CD4-positive, alpha-beta T cell (primary cell): ENCODE measurements around the gene HLCS. TPM values are rescaled to one million over a fixed set of nuclear protein-coding genes. Genes with fewer than 3 reads are reported as not detected.

Source experiments
- ATAC-seq: fragments of 200-7000 bp; cut with Tn5 transposase; one replicate; pipeline ENCODE4 v1.10.0; 2022; ENCODE audit warnings: mild to moderate bottlenecking; ENCODE audit not compliant: poor library complexity
- CTCF ChIA-PET: fragments of 350-600 bp; sonication (Branson Sonifier 250); formaldehyde crosslinking; loops from one replicate; lab custom pipeline; 2021; ENCODE audit warnings: antibody characterized with exemption, inconsistent platforms; lab: Charles Lee
- POLR2A ChIA-PET: fragments of 350-600 bp; sonication (Branson Sonifier 250); formaldehyde crosslinking; loops from one replicate; lab custom pipeline; 2021; ENCODE audit warnings: antibody characterized with exemption, inconsistent platforms; lab: Charles Lee
- DNase-seq, 14 experiments: peaks; one replicate each; pipeline ENCODE4 v3.0.0-alpha.2; 2013 to 2020; ENCODE audit warnings: mixed read lengths in 2 of 14
- H3K27ac ChIP-seq, 2 donors: one replicate each; pipeline versions ENCODE4 v1.5.1 to v1.7.0; 2013; ENCODE audit warnings: low read length in 2 of 2, low read depth in 1 of 2, mild to moderate bottlenecking in 1 of 2
- H3K27me3 ChIP-seq, 2 experiments: 1 replicate in 1 of 2; 2 replicates in 1 of 2; pipeline versions ENCODE4 v1.6.1 to v1.7.0; 2013; ENCODE audit warnings: low read length in 2 of 2, control low read depth in 1 of 2, mild to moderate bottlenecking in 1 of 2, moderate library complexity in 1 of 2; ENCODE audit not compliant: insufficient read depth in 2 of 2, control insufficient read depth in 1 of 2
- H3K36me3 ChIP-seq: one replicate; pipeline ENCODE4 v1.6.1; 2013; ENCODE audit warnings: low read length, control low read depth; ENCODE audit not compliant: insufficient read depth
- H3K4me1 ChIP-seq: one replicate; pipeline ENCODE4 v1.6.1; 2013; ENCODE audit warnings: low read length, control low read depth; ENCODE audit not compliant: insufficient read depth
- H3K4me3 ChIP-seq: one replicate; pipeline ENCODE4 v1.5.1; 2013; ENCODE audit warnings: mild to moderate bottlenecking, low read length, moderate library complexity
- H3K9me3 ChIP-seq, 2 experiments: 1 replicate in 1 of 2; 2 replicates in 1 of 2; pipeline versions ENCODE4 v1.6.1 to v1.7.0; 2013; ENCODE audit warnings: low read length in 2 of 2, mild to moderate bottlenecking in 2 of 2, control low read depth in 1 of 2, moderate library complexity in 1 of 2; ENCODE audit not compliant: control insufficient read depth in 1 of 2, insufficient read depth in 1 of 2
- H3K27ac Mint-ChIP-seq: one replicate; pipeline ENCODE4 v1.8.0; 2020; ENCODE audit warnings: mixed read lengths
- H3K27me3 Mint-ChIP-seq: one replicate; pipeline ENCODE4 v1.8.0; 2021; ENCODE audit warnings: mixed read lengths
- H3K36me3 Mint-ChIP-seq: one replicate; pipeline ENCODE4 v1.8.0; 2021; ENCODE audit warnings: low read depth, mixed read lengths
- H3K4me1 Mint-ChIP-seq: one replicate; pipeline ENCODE4 v1.8.0; 2021; ENCODE audit warnings: low read depth, mixed read lengths
- H3K4me3 Mint-ChIP-seq: one replicate; pipeline ENCODE4 v1.8.0; 2020; ENCODE audit warnings: mild to moderate bottlenecking, mixed read lengths
- H3K9me3 Mint-ChIP-seq: one replicate; pipeline ENCODE4 v1.8.0; 2020; ENCODE audit warnings: mixed read lengths
- CTCF ChIP-seq: fragments of 200-600 bp; IDR thresholded peaks from one replicate; pipeline ENCODE4 v1.8.0; 2022; ENCODE audit warnings: antibody characterized with exemption, mild to moderate bottlenecking
- intact Hi-C, 2 experiments: fragments of 100-400 bp; cut with DNase I in 1 of 2; cut with micrococcal nuclease in 1 of 2; formaldehyde crosslinking; loops; one replicate each; pipeline versions ENCODE4 v1.15.1 to v1.9.0; 2023 to 2025; cut with DNase I, micrococcal nuclease
- total RNA-seq, 174 experiments: library from RNA in 2 of 174; stranded (reverse) in 2 of 174; gene quantifications; one replicate each; pipeline ENCODE4 v1.2.3 and lab custom pipeline; 2021 to 2026

Gene HLCS
- total RNA-seq, 2 experiments from 2014 or later = 8.1 to 10.0 TPM

- Mint-ChIP-seq H3K4me3 (no peak overlapping the region), H3K36me3 (no peaks in the 10 kb centered on the region), H3K27ac (no peak overlapping the region), H3K4me1 (no peaks in the 10 kb centered on the region), H3K27me3 (peaks cover 70% of the 10 kb centered on the region), H3K9me3 (no peaks in the 10 kb centered on the region)
- Histone ChIP-seq H3K4me3 (no peak overlapping the region), H3K27me3 (peaks cover 11 to 26% of the 10 kb centered on the region in 2 experiments), H3K9me3 (peaks cover 0 to 12% of the 10 kb centered on the region in 2 experiments), H3K36me3 (no peaks in the 10 kb centered on the region), H3K4me1 (no peaks in the 10 kb centered on the region), H3K27ac (no peak overlapping the region)
- ChIA-PET CTCF (no interaction called here), POLR2A (no interaction called here)
- ATAC-seq (no peak), DNase-seq (peak in 1 of 14 experiments; percentile 6)
- intact Hi-C loops = no loop called here
- no peak for TF ChIP-seq CTCF
Observed at GRCh38 chr21:36719614-36720013, 246.9 kb downstream of the HLCS start.

- Mint-ChIP-seq H3K4me3 (no peak overlapping the region), H3K27me3 (peaks cover 71% of the 10 kb centered on the region), H3K4me1 (no peaks in the 10 kb centered on the region), H3K9me3 (no peaks in the 10 kb centered on the region), H3K27ac (no peak overlapping the region), H3K36me3 (no peaks in the 10 kb centered on the region)
- Histone ChIP-seq H3K9me3 (peaks cover 0 to 12% of the 10 kb centered on the region in 2 experiments), H3K4me1 (no peaks in the 10 kb centered on the region), H3K27ac (no peak overlapping the region), H3K4me3 (no peak overlapping the region), H3K27me3 (peaks cover 15 to 32% of the 10 kb centered on the region in 2 experiments), H3K36me3 (no peaks in the 10 kb centered on the region)
- intact Hi-C loops = no loop called here
- ChIA-PET POLR2A (no interaction called here), CTCF (no interaction called here)
- no peak for TF ChIP-seq CTCF
- DNase-seq (peak in 1 of 14 experiments; percentile 19), ATAC-seq (no peak)
Observed at GRCh38 chr21:36718951-36719501, 247.4 kb downstream of the HLCS start.

DNA sequence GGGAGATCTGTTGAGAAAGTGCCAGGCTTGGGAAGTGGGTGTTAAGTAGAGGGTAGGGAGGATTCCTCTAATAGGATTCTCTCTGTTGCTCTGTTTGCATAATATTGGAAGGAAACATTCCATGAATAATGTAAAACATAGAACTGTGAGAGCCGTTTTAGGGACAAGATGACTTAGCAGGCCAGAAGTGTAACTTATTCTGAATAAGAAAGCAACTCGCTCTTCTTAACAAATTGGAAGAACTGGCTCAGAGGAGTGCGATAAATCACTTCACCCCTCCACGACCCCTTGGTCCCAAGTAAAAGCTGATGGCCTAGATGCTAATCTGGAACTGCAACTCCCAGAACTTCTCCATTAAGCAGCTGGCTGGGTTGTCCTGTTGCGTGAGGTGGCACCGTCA lies 248.5 kb downstream of the HLCS start:
- H3K4me3 ChIP-seq = no peak overlapping the region
- Mint-ChIP-seq H3K36me3 (no peaks in the 10 kb centered on the region), H3K4me1 (no peaks in the 10 kb centered on the region), H3K27ac (no peak overlapping the region), H3K4me3 (no peak overlapping the region), H3K27me3 (peaks cover 82% of the 10 kb centered on the region), H3K9me3 (no peaks in the 10 kb centered on the region)
- no peaks in the 10 kb centered on the region for H3K36me3 ChIP-seq
- no peak for TF ChIP-seq CTCF
- POLR2A ChIA-PET = no interaction called here
- no peak overlapping the region for H3K27ac ChIP-seq
- no peaks in the 10 kb centered on the region for H3K4me1 ChIP-seq
- ATAC-seq (no peak), DNase-seq (no peak)
- H3K9me3 ChIP-seq = peaks cover 0 to 6% of the 10 kb centered on the region in 2 experiments
- CTCF ChIA-PET = no interaction called here
- peaks cover 15 to 42% of the 10 kb centered on the region in 2 experiments for H3K27me3 ChIP-seq
- intact Hi-C loops = no loop called here
